H1 (cell line): Measurements from ENCODE around the gene PDE2A. TPM values are rescaled to one million over a fixed set of nuclear protein-coding genes. Genes with fewer than 3 reads are reported as not detected.

Source experiments
- CTCF ChIA-PET: fragments of 300-600 bp; sonication (Branson Sonifier 250); formaldehyde crosslinking; loops from one replicate; lab custom pipeline; 2021; ENCODE audit not compliant: partially characterized antibody; lab: Charles Lee
- POLR2A ChIA-PET: fragments of 300-600 bp; sonication (Branson Sonifier 250); formaldehyde crosslinking; loops from one replicate; lab custom pipeline; 2021; ENCODE audit warnings: inconsistent platforms; ENCODE audit not compliant: partially characterized antibody; lab: Charles Lee
- DNase-seq, 2 experiments: peaks; one replicate each; pipeline versions ENCODE4 v3.0.0 to v3.0.0-alpha.2; 2010 to 2022; ENCODE audit warnings: low spot score in 2 of 2, low read depth in 1 of 2, mixed read lengths in 1 of 2
- FAIRE-seq: peaks from 2 replicates; lab custom pipeline; 2011; peaks lifted over from hg19 to GRCh38; lab: Jason Lieb, UNC
- H2AFZ ChIP-seq: 2 replicates; pipeline ENCODE4 v1.8.1; 2012; ENCODE audit warnings: low read length, inconsistent platforms
- H2AK5ac ChIP-seq: 2 replicates; pipeline ENCODE4 v1.6.1; 2013; ENCODE audit warnings: low read depth, low read length
- H2BK120ac ChIP-seq: replicated peaks from 2 replicates; pipeline ENCODE3; 2013; ENCODE audit warnings: low read depth, low read length, inconsistent platforms
- H2BK12ac ChIP-seq: 2 replicates; pipeline ENCODE4 v1.6.1; 2013; ENCODE audit warnings: low read depth, low read length
- H2BK15ac ChIP-seq: 2 replicates; pipeline ENCODE4 v1.6.1; 2013; ENCODE audit warnings: low read length
- H2BK20ac ChIP-seq: 2 replicates; pipeline ENCODE4 v1.6.1; 2013; ENCODE audit warnings: low read length
- H2BK5ac ChIP-seq: 2 replicates; pipeline ENCODE4 v1.6.1; 2013; ENCODE audit warnings: low read depth, low read length
- H3K14ac ChIP-seq: 2 replicates; pipeline ENCODE4 v1.6.1; 2013; ENCODE audit warnings: inconsistent platforms; ENCODE audit not compliant: insufficient read length
- H3K18ac ChIP-seq: 2 replicates; pipeline ENCODE4 v1.6.1; 2013; ENCODE audit warnings: low read length; ENCODE audit errors: extremely low read depth
- H3K23ac ChIP-seq: 2 replicates; pipeline ENCODE4 v1.6.1; 2013; ENCODE audit warnings: inconsistent platforms; ENCODE audit not compliant: insufficient read length
- H3K23me2 ChIP-seq: 2 replicates; pipeline ENCODE4 v1.6.1; 2013; ENCODE audit warnings: low read depth, low read length
- H3K27ac ChIP-seq: 2 replicates; pipeline ENCODE4 v1.6.1; 2011; ENCODE audit warnings: low read depth, low read length, inconsistent platforms
- H3K27me3 ChIP-seq, 4 experiments: replicated peaks in 1 of 4; 1 replicate in 1 of 4; 2 replicates in 3 of 4; pipeline versions ENCODE4 v1.6.1 to v1.8.1; 2011 to 2013; ENCODE audit warnings: low read length in 3 of 4, mild to moderate bottlenecking in 3 of 4, inconsistent platforms in 2 of 4, mixed read lengths in 2 of 4, moderate library complexity in 1 of 4; ENCODE audit not compliant: control insufficient read depth in 3 of 4, insufficient read depth in 3 of 4; ENCODE audit errors: extremely low read depth in 1 of 4
- H3K36me3 ChIP-seq, 4 experiments: 2 replicates each; pipeline versions ENCODE4 v1.6.1 to v1.8.1; 2011 to 2013; ENCODE audit warnings: mild to moderate bottlenecking in 4 of 4, low read length in 3 of 4, moderate library complexity in 2 of 4, control low read depth in 1 of 4, inconsistent platforms in 1 of 4; ENCODE audit not compliant: insufficient read depth in 4 of 4, control insufficient read depth in 2 of 4
- H3K4ac ChIP-seq: replicated peaks from 2 replicates; pipeline ENCODE3; 2013; ENCODE audit warnings: low read length, low read depth, mixed read lengths, inconsistent platforms; ENCODE audit not compliant: insufficient read length
- H3K4me1 ChIP-seq, 4 experiments: replicated peaks in 1 of 4; 1 replicate in 1 of 4; 2 replicates in 3 of 4; pipeline versions ENCODE4 v1.6.1 to v1.8.1; 2011 to 2013; ENCODE audit warnings: low read length in 3 of 4, inconsistent platforms in 2 of 4, mixed read lengths in 1 of 4; ENCODE audit not compliant: insufficient read depth in 4 of 4, control insufficient read depth in 3 of 4
- H3K4me2 ChIP-seq, 2 experiments: 2 replicates each; pipeline versions ENCODE4 v1.6.1 to v1.8.1; 2011 to 2013; ENCODE audit warnings: low read depth in 2 of 2, low read length in 2 of 2, control low read depth in 1 of 2, inconsistent platforms in 1 of 2, mild to moderate bottlenecking in 1 of 2; ENCODE audit not compliant: insufficient read depth in 1 of 2
- H3K4me3 ChIP-seq, 4 experiments: fragments of 200-600, 300-600 bp in 1 of 4; sonication (generic), shearing (Covaris generic), sonication (Bioruptor Twin) in 1 of 4; 2 replicates each; pipeline versions ENCODE4 v1.5.1 to v1.8.1; 2011 to 2016; ENCODE audit warnings: low read length in 4 of 4, low read depth in 3 of 4, control low read depth in 2 of 4, inconsistent platforms in 2 of 4, mild to moderate bottlenecking in 2 of 4, mixed read lengths in 1 of 4, moderate library complexity in 1 of 4; ENCODE audit not compliant: insufficient read depth in 2 of 4; ENCODE audit errors: extremely low read depth in 1 of 4
- H3K56ac ChIP-seq: replicated peaks from 2 replicates; pipeline ENCODE3; 2013; ENCODE audit warnings: low read depth, mild to moderate bottlenecking, mixed read lengths, low read length, inconsistent platforms; ENCODE audit not compliant: insufficient read length
- H3K79me1 ChIP-seq: 2 replicates; pipeline ENCODE4 v1.6.1; 2013; ENCODE audit warnings: low read depth, low read length, control low read depth
- H3K79me2 ChIP-seq, 2 experiments: 2 replicates each; pipeline versions ENCODE4 v1.6.1 to v1.8.1; 2012 to 2013; ENCODE audit warnings: low read length in 2 of 2, mild to moderate bottlenecking in 2 of 2, inconsistent platforms in 1 of 2; ENCODE audit not compliant: insufficient read depth in 2 of 2, control insufficient read depth in 1 of 2
- H3K9ac ChIP-seq, 4 experiments: replicated peaks in 1 of 4; 1 replicate in 1 of 4; 2 replicates in 3 of 4; pipeline versions ENCODE4 v1.6.1 to v1.8.1; 2011 to 2013; ENCODE audit warnings: low read depth in 3 of 4, low read length in 3 of 4, control low read depth in 2 of 4, mild to moderate bottlenecking in 2 of 4, moderate library complexity in 2 of 4, inconsistent platforms in 1 of 4; ENCODE audit errors: extremely low read depth in 1 of 4
- H3K9me3 ChIP-seq, 2 experiments: 2 replicates each; pipeline versions ENCODE4 v1.6.1 to v1.8.1; 2012 to 2013; ENCODE audit warnings: mild to moderate bottlenecking in 2 of 2, moderate library complexity in 2 of 2, control low read depth in 1 of 2, inconsistent platforms in 1 of 2, low read depth in 1 of 2, low read length in 1 of 2, mixed read lengths in 1 of 2; ENCODE audit not compliant: insufficient read depth in 2 of 2
- H4K20me1 ChIP-seq, 2 experiments: replicated peaks in 1 of 2; 2 replicates each; pipeline versions ENCODE3 to v1.8.1; 2011 to 2013; ENCODE audit warnings: inconsistent platforms in 2 of 2, low read length in 2 of 2, mild to moderate bottlenecking in 1 of 2; ENCODE audit not compliant: insufficient read depth in 2 of 2, control insufficient read depth in 1 of 2
- H4K5ac ChIP-seq: 2 replicates; pipeline ENCODE4 v1.6.1; 2013; ENCODE audit warnings: low read length, low read depth, mixed read lengths, inconsistent platforms; ENCODE audit not compliant: insufficient read length
- H4K8ac ChIP-seq: 2 replicates; pipeline ENCODE4 v1.8.0; 2013; ENCODE audit warnings: mild to moderate bottlenecking, moderate library complexity, low read length, inconsistent platforms; ENCODE audit not compliant: insufficient read depth; ENCODE audit errors: extremely low read depth
- H4K91ac ChIP-seq: replicated peaks from 2 replicates; pipeline ENCODE3; 2013; ENCODE audit warnings: low read length, mixed read lengths, inconsistent platforms; ENCODE audit not compliant: insufficient read length
- ATF3 ChIP-seq: IDR thresholded peaks from 2 replicates; pipeline ENCODE4 v1.6.1; 2011; ENCODE audit warnings: low read depth, mild to moderate bottlenecking, low read length; ENCODE audit not compliant: insufficient read depth
- CHD2 ChIP-seq: IDR thresholded peaks from 2 replicates; pipeline ENCODE4 v1.6.1; 2012; ENCODE audit warnings: low read length, improper control_type of control experiment
- EZH2 ChIP-seq: fragments of 200-600 bp; sonication (generic); IDR thresholded peaks from 2 replicates; pipeline ENCODE4 v1.7.1; 2012; ENCODE audit warnings: low read depth, mild to moderate bottlenecking, moderate library complexity, low read length, inconsistent platforms; ENCODE audit not compliant: severe bottlenecking
- HDAC6 ChIP-seq: IDR thresholded peaks from one replicate; pipeline ENCODE4 v1.7.1; 2012; ENCODE audit warnings: low read depth, mild to moderate bottlenecking, inconsistent platforms, low read length, moderate library complexity
- JUND ChIP-seq: IDR thresholded peaks from 2 replicates; pipeline ENCODE4 v1.6.1; 2011; ENCODE audit warnings: mild to moderate bottlenecking, improper control_type of control experiment, low read length
- POLR2A ChIP-seq, 2 experiments: IDR thresholded peaks; 1 replicate in 1 of 2; 2 replicates in 1 of 2; pipeline ENCODE4 v1.6.1; 2011; ENCODE audit warnings: low read depth in 2 of 2, low read length in 2 of 2, mild to moderate bottlenecking in 2 of 2; ENCODE audit errors: control extremely low read depth in 1 of 2
- POLR2AphosphoS5 ChIP-seq: IDR thresholded peaks from 2 replicates; pipeline ENCODE4 v1.6.1; 2011; ENCODE audit warnings: low read depth, low read length
- POU5F1 ChIP-seq: IDR thresholded peaks from 2 replicates; pipeline ENCODE4 v1.6.1; 2011; ENCODE audit warnings: low read depth, mild to moderate bottlenecking, low read length, moderate library complexity
- RAD21 ChIP-seq, 2 experiments: IDR thresholded peaks in 1 of 2; conservative IDR thresholded peaks in 1 of 2; 2 replicates each; pipeline ENCODE4 v1.6.1; 2011; ENCODE audit warnings: low read depth in 2 of 2, low read length in 2 of 2, improper control_type of control experiment in 1 of 2, inconsistent platforms in 1 of 2, mild to moderate bottlenecking in 1 of 2, moderate library complexity in 1 of 2
- SRF ChIP-seq: IDR thresholded peaks from 2 replicates; pipeline ENCODE4 v1.6.1; 2011; ENCODE audit warnings: mild to moderate bottlenecking, low read depth, low read length, moderate library complexity
- WGBS, 2 experiments: shearing (Covaris generic) in 1 of 2; methylation state at CpG; one replicate each; pipeline versions ENCODE4 v1.1.6 to v1.1.7; 2013 to 2015; ENCODE audit warnings: low lambda C conversion rate in 2 of 2, mixed read lengths in 2 of 2, inconsistent platforms in 1 of 2, low coverage in 1 of 2, missing lambda C conversion rate in 1 of 2; ENCODE audit not compliant: insufficient replicate concordance in 2 of 2, insufficient coverage in 1 of 2, insufficient read length in 1 of 2; ENCODE audit errors: extremely low coverage in 1 of 2, missing lambda C conversion rate in 1 of 2; 5-methylcytosine and 5-hydroxymethylcytosine counted together
- polyA plus RNA-seq, 7 experiments: library from polyadenylated mRNA; depleted of rRNA in 3 of 7; stranded (reverse) in 5 of 7; unstranded in 2 of 7; fragments of >200 nt in 5 of 7; fragments of 200-250 nt in 2 of 7; gene quantifications; 1 replicate in 5 of 7; 2 replicates in 1 of 7; 4 replicates in 1 of 7; pipeline versions ENCODE4 v1.2.1 to v1.2.3, GENCODE V29; 2011 to 2013; ENCODE audit warnings: missing spikeins in 2 of 7, mixed read lengths in 2 of 7
- total RNA-seq: library from RNA; stranded (reverse); fragmentation: NEBNext Ultra II Directional; extraction: Animal tissue kit (Norgen Biotek cat#: 25700); gene quantifications from 2 replicates; pipeline ENCODE4 v1.2.1, GENCODE V29; 2021

Gene PDE2A
- total and polyA plus RNA-seq, 2 of the 8 experiments (the other 6 are each of a cell fraction or from before 2014, with no cell fraction given): 3.4 to 7.1 TPM

GRCh38 chr11:72629266-72629665 is 45.0 kb downstream of the PDE2A start:
- H3K18ac ChIP-seq: no peak overlapping the region; the same call in 1 of the 2 replicates
- H3K9ac ChIP-seq: no peak overlapping the region
- no peak overlapping the region for H3K14ac ChIP-seq
- no peaks in the 10 kb centered on the region for H3K79me1 ChIP-seq
- WGBS, 2 experiments: 88% methylated on average over 5 of the region's 5 CpGs; no CpG with 5 or more reads in 1 of the 2 experiments
- no peak overlapping the region for H2BK5ac ChIP-seq
- H4K5ac ChIP-seq: no peak overlapping the region
- H3K79me2 ChIP-seq: no peaks in the 10 kb centered on the region
- H3K56ac ChIP-seq: no peak overlapping the region
- H3K4ac ChIP-seq: no peak overlapping the region
- no peak overlapping the region for H2BK120ac ChIP-seq
- H3K23me2 ChIP-seq: no peaks in the 10 kb centered on the region
- 0 out of 2 replicates have a peak overlapping the region, but pooled peaks have one; percentile 7 for H4K8ac ChIP-seq
- no peaks in the 10 kb centered on the region for H3K36me3 ChIP-seq
- H4K20me1 ChIP-seq: peaks cover 0 to 2% of the 10 kb centered on the region in 2 experiments
- ChIA-PET CTCF (interaction anchor here (0.6 to 36.9 kb wide), 10 partner anchors 9 to 130 kb away, joined by 3 to 624 read pairs (median 3); no protein-coding TSS in a partner anchor), POLR2A (interaction anchor here (1.4 kb wide), 1 partner anchor 11 kb away, joined by 3 read pairs; no protein-coding TSS in a partner anchor)
- no peak overlapping the region for H3K4me3 ChIP-seq
- no peak overlapping the region for H2BK12ac ChIP-seq
- H2BK15ac ChIP-seq: no peak overlapping the region
- H2BK20ac ChIP-seq: no peak overlapping the region
- no peaks in the 10 kb centered on the region for H3K9me3 ChIP-seq
- no peak overlapping the region for H3K23ac ChIP-seq
- H3K4me2 ChIP-seq: no peak overlapping the region
- no peak overlapping the region for H3K27ac ChIP-seq
- no peak overlapping the region for H2AFZ ChIP-seq
- H3K27me3 ChIP-seq: no peaks in the 10 kb centered on the region
- H4K91ac ChIP-seq: no peak overlapping the region
- FAIRE-seq: no peak
- peaks cover 0 to 13% (median 4%) of the 10 kb centered on the region in 4 experiments; a peak in 5 of 7 replicates for H3K4me1 ChIP-seq
- DNase-seq: no peak
- no peak overlapping the region for H2AK5ac ChIP-seq
- TF ChIP-seq POLR2AphosphoS5: no peak
- no peak for TF ChIP-seq HDAC6
- TF ChIP-seq POU5F1: no peak
- no peak for TF ChIP-seq EZH2
- no peak for TF ChIP-seq RAD21 (IDR thresholded peaks at IDR 0.05 in 1 of 2, conservative IDR thresholded peaks at IDR 0.05 in 1 of 2; ENCODE audit: low read depth in 2 of 2, low read length in 2 of 2)
- no peak for TF ChIP-seq POLR2A (IDR thresholded peaks at IDR 0.05; ENCODE audit: control extremely low read depth in 1 of 2, low read depth in 2 of 2, low read length in 2 of 2)
- TF ChIP-seq JUND: no peak
- no peak for TF ChIP-seq SRF
- TF ChIP-seq ATF3: no peak
- TF ChIP-seq CHD2: no peak
